Stimulated activated CD4-positive, alpha-beta T cell treated with anti-CD3 and anti-CD28 coated beads, Interleukin-1b, Interleukin-23, amount 100 ng/mL, for 1 hour (primary cell): ENCODE results near the gene PLSCR3.
A peak's percentile ranks its signal among the peaks of the same experiment; 100 is the strongest.

Source experiments
- DNase-seq, 2 donors: peaks; one replicate each; pipeline ENCODE4 v3.0.0-alpha.2; 2020; ENCODE audit warnings: low read depth in 2 of 2

PLSCR3 gene

DNA sequence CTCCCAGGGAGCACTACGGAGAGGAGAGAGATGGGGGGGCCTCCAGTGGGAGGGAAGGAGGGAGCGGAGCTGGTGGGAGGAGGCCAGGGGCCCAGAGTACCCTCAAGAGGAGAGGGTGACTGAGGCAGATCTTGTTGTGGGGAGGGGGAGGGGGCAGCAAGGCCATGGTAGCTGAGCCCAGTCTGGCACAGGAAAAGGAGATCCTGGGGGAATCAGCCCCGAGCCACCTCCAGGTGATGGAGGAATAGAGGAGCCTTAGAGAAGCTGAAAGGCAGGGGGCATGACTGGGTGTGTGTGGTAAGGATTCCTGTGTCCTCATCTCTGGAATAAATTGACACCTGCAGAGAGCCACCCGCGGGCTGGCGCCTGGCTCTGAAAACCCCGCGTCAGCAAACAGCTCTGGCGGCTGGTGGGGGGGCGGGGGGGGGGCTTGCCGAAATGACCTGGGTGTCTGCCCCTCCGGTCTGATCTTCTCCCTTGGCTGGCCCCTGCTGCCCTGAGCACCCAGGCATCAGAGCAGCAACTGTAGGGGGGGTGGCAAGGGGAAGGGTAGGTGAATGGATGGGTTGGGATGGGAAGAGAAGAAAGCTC is 12.0 kb upstream of the PLSCR3 start:
- no peak for DNase-seq

DNA sequence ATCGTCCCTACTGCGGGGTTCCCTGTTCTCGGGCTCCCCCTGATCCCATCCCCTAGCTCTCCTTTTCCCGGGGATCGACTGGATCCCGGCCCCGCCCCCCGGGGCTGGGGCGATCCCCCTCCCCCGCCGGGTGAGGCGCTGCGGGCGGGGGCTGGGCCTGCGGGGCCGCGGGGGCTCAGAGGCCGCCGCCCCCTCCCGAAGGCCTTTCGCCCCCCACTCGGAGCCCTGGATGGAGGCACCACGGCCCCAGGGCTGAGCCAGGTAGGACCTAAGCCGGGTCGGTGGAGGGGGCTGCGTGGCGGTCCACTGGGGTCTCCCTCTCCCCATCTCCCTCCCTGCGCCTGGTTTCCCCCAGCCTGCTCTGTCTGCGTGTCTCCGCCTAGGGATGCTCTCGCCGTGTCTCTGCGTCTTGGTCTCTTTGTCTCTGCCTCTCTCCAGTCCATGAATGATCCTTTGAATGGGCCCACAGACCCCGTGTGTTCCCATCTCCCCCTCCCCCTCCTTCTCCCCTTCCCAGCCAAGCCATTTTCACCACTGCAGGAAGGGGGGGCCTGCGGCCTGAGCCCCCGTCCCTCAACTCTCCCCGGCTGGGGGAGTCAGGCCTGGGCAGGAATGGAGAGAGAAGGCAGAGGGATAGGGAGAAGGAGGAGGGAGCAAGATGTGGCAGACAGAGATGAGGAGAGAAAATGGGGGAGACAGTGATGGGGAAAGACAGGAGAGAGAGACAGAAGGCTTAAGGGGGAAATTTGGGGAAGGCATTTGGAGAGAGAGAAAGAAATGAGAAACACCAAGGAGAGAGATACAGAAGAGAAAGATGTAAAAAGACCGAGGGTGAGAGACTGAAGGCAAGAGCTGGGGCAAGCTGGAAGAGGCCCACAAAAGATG is 11.3 kb upstream of the PLSCR3 start:
- no peak for DNase-seq

DNA sequence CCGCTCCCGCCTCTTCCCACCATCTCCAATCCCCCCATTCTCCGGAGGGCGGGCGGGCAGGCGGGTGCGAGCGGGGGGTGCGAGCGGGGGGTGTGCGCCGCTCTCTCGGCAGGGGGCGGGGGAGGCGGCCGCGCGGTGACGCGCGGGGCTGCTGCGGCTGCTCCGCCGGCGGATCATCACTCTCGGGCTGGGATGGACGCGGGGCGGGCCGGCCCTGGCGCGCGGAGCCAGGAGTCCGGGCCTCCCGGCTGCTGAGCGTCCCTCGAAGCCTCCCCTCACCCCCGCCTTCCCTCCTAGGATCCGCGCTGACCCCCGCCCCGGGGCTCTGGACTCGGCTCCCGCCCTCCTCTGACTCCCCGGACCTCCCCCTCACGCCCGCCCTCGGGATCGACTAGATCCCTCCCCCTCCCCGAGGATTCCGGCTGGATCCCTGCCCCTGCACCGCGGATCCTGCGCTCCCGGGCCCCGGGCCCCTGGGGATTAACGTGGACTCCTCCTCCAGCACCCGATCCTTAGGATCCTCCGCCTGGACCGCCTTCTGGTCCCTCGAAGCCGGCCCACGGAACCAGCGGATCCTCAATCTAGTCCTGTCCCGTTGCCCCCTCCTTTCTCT is 10.5 kb upstream of the PLSCR3 start:
- DNase-seq: peak in 1 of 2 donors; percentile 42

DNA sequence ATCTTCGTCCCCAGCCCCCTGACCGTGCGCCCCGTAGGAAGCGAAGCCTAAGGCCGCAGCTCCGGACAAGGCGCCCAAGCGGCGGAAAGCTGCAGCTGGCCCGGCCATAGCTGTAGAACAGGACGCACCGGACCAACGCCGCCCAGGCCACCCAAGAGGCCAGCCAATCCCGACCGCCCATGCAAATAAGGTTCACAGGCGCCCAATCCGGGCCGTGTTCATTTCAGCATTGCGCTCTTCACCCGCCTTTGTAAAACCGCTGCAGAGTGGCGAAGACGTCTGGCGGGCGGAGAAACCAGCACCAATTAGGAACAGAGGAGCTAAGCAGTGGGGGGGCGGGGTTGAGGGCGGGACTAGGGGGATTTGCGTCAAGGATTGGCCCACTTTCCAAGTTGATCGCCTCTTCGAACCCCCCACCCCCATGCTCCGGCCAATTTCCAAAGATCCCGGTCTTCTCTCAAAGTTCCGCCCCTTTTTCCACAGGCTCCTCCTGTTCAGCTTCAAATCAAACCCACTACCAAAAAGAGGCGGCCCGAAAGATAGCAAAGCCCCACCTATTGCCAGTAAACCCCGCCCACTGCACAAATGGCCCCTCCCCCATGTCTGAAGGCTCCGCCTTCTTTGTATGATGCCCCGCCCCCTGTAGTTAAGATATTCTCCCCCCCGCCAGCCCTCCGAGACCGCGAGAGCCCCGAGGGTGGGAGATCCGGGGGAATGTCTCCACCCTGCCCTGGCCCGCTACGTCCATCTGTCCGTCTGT is 9.8 kb upstream of the PLSCR3 start, which contains the start of gene TMEM256:
TSS of gene TMEM256 (minus strand) at position 121 of the 760 bp plus-strand sequence. CDS start at position 108, 13 bp downstream.
- peak; percentile 86 to 88 for DNase-seq

DNA sequence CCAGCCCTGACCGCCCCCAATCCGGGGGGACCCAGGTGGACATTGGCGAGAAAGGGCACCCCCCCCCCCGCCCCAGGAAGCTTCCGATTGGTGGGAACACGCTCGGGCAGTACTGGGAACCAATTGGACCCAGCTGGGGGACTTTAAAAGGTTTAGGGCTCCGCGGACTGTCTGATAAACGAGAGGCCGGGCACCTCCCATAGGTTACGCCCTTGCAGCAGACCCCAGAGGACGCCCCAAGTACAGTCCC is 9.3 kb upstream of the PLSCR3 start:
- no peak for DNase-seq

DNA sequence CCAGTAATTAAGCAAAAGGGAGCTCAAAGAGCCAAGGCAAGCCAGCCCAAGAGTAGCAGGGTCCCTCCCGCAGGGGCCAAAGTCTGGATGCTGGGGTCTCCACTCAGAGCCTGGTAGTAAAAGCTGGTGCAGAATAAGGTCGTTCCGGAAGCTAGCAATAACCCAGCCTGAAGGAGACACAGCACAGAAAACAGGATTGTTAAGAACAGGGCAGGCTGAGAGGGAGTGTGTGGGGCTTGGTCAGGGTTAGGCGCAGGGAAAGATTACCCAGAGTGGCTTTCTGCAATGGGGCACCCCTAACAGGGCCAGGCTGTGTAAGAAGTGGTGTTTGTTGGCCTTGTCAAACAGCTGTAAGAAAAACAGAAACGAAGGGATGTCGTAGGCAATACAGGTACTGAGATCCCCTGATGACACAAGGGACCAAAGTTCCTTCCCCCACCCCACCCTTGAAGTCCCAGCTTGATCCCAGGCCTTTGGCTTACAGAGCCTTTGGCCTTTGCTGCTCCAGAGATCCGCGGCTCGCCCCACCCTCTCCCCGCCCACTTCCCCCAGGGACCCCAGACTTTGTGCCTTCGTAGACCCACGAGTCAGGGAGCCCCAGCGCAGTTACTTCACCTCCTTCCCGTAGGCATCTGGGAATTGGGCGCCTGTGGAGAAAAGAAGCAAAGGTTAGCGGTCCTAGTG is 8.9 kb upstream of the PLSCR3 start:
- DNase-seq: no peak

DNA sequence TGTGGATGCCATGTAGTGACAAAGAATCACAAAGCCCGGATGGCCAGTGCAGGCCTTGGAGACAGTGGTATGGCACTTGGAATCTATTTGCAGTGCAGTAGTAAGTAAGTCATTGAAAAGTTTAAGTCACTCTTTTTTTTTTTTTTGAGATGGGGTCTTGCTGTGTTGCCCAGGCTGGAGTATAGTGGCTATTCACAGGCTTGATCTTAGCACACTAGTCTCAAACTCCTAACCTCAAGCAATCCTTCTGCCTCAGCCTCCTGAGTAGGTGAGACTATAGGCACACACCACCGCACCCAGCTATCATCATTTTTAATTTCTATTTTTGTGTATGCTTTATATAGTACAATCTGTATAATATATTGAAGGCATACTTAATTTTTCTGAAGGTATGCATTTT is 4.3 kb upstream of the PLSCR3 start:
- no peak for DNase-seq

DNA sequence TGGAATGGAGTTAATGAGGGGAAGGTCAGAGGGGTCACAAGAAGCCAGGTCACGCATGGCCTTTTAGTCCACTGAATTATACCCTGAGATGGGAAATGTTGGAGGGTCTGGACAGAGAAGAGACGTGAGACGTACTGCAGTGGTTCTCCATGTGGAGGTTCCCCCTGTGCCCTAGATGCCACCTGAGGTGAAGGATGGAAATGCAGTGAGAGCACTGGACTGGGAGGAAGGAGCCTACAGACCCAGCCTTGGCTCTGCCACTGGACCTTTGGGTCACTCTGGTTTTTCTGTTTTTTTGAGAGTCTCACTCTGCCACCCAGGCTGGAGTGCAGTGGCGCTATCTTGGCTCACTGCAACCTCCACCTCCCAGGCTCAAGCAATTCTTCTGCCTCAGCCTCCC is 1.8 kb upstream of the PLSCR3 start:
- no peak for DNase-seq

DNA sequence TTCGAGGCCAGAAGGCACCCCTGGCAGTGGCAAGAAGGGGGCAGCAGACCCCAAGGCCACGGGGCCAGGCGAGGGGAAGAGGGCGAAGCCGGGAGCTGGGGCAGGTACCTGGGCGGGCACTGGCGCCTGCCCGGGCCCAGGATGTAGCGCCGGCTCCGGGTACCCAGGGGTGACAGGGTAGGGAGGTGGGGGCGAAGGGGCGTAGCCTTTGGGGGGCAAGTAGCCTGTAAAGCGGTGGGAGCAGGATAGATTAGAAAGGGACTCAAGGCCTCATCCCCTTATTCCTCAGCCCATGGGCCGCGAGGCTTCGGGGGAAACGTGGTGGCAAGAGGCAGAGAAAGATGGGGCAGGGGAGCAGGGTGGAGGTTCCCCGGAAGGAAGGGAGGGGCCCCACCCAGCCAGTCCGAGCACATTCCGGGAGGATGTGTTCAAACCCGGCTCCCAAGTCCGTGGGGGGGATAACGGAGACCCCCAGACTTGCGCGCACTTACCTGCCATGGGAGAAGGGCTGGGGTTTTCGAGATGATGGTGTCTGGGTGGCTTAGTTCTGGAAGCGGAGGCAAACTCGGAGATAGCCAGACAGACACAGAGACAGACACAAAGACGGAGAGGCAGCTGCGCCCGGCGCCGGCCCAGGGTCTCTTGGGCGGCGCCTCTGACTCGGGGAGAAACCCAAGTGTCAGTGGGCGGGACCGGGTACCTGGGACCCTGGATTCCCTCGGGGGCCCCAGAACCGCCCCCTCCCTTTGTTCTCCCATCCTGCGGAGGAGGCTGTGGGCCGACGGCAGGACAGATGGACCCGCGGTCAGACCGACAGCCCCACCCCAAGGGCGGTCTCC is 493 bp downstream of the PLSCR3 start:
- DNase-seq: peak; percentile 23 to 37

DNA sequence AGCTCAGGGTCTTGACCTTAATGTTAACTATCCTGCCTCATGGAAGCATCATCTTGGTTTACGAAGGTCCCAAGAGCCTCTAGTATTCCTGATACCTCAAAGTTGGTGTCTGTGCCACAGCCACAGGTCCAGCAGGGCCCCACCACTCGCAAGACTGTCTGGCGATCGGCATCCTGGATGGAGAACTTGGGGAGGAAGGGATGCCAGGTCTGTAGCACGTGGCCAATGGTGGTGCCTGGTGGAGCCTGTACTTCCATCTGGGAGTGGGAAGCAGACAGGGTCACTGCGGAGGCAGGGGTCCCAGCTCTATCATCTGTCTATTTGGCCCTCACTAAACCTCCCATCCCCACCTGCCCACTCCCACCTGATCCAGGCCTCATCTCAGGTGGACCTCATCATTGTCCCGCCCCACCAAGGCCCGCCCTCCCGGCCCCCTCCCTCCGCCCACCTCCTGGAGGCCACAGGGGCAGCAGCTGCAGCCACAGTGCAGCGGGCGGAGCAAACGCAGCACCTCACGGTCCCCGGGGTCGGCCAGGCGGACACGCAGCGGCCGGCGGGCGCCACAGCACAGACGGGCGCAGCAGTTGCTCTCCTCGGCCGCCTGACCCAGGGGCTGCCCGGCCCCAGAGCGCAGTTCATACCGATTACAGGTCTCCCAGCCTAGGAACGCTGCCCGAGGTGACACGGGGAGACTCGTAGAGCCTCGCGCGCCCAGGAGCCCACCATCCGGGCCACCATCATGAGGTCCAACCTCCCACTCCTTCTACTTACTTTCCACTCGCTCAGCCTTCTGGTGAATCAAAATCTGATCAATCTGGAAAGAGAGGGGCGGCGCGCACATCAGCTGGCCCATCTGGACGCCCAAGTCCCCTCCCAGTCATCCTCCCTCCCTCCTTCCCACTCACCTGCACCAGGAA is 1.4 kb downstream of the PLSCR3 start:
- no peak for DNase-seq

DNA sequence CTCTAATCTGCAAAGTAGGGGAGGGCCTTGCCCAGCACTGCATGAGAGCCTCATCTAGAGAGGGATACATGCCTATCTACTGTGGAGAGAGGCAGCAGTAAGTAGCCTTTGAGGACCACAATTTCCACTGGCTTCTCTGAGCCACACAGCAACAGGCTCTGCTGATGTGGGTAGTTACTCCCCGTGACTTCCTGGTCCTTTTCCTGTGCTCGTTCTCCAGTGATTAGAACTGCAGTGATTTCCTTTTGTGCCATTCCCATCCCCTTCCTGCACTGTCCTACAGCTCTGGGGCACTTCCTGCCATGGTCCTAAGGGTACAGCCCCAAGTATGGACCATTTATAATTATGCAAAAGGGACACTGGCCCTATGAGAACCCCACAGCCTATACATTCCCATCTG is 3.0 kb downstream of the PLSCR3 start:
- no peak for DNase-seq

DNA sequence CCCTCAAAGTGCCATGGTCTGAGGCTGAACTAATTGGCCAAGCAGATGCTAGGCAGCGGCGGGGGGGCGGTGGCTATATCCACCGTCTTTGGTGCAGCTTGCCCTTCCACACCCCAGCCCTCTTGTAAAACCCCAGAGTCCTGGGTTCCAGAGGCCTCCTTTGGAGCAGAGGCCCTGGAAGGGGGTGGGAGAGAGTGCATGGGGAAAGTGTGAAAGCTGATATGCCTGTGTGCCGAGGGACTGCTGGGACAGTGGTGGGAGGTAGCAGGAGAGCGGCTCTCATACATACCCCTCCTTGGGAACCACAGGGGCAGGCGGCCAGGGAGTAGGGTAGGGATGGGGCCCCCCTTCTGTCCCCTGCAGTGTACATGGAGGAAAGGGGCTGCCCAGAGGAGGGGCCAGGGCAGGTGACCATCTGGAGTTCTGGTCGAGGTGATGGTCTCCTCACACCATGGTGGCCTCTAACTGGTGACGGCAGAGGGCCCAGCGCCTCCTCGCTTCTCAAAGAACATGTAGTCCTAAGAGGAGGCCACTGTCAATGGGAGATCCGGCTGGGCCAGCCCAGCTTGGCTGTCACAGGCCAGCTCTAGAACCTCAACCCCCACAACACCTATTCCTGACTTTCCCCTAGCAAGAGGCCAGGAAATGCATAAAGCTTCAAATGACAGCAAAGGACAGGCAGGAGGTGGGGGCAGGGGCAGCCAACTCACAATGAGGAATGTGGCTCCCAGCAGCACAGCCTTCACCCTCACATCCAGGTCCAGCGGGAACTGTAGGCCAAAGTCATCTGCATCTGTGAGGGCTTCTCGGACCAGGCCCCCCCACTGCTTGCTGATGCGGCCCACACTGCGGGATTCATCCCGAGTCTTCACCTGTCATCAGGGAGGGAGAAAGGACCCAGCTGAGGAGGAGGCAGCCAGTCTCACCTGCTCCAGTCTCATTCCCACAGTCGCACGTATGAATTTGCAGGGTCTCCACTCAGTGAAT is 4.1 kb downstream of the PLSCR3 start:
- no peak for DNase-seq

DNA sequence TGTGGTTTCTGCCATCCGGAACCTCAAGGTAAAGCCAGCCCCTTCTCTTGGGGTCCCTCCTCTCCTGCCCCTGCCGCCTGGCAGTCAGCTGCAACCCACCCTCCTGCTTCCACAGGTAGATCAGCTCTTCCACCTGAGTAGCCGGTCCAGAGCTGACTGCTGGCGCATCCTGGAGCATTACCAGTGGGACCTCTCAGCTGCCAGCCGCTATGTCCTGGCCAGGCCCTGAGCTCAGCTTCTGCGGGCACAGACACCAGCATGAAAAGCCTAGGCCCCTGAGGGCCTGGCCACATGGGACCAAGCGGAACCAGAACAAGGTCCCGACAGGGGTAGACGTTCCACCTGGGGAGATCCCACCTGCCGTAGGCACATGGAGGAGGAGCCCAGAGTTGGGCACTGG is 5.5 kb downstream of the PLSCR3 start:
- no peak for DNase-seq

DNA sequence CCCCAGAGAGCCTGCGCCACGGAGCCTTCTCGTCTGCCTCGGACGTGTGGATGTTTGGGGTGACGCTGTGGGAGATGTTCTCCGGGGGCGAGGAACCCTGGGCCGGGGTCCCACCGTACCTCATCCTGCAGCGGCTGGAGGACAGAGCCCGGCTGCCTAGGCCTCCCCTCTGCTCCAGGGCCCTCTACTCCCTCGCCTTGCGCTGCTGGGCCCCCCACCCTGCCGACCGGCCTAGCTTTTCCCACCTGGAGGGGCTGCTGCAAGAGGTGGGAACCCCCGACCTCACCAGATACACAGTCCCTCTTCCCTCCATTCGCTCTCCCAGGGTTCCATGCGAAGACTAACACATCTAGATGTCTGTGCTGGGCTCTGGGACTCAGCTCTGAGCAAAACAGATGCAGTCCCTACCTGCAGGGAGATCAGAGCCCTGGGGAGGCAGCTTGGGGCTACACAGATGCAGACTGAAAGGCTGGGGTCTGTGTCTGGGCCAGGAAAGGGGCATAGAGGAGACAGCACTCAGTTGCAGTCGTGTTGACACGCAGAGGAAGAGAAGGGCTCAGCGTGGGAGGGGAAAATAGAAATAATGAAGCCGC is 9.7 kb downstream of the PLSCR3 start:
- no peak for DNase-seq

DNA sequence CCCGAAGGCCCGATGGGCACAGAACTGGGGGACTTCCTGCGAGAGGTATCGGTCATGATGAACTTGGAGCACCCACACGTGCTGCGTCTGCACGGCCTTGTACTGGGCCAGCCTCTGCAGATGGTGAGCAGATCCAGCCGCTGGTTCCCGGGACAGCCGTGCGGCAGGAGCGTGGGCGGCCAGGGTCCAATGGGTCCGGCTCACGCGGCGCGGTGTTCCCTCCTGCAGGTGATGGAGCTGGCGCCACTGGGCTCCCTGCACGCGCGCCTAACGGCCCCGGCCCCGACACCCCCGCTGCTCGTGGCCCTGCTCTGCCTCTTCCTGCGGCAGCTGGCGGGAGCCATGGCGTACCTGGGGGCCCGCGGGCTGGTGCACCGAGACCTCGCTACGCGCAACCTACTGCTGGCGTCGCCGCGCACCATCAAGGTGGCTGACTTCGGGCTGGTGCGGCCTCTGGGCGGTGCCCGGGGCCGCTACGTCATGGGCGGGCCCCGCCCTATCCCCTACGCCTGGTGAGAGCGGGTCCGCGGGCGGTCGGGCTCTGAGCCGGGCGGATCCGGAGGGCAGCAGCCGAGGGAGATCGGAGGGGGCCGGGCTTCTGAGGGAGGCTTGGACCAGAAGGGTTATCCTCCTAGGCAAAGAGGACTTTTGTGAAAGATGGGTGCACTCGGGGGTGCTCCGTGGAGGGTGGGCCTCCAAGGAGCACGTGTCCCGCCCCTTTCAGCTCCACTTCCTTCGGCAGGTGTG is 10.4 kb downstream of the PLSCR3 start:
- peak; percentile 49 to 60 for DNase-seq

DNA sequence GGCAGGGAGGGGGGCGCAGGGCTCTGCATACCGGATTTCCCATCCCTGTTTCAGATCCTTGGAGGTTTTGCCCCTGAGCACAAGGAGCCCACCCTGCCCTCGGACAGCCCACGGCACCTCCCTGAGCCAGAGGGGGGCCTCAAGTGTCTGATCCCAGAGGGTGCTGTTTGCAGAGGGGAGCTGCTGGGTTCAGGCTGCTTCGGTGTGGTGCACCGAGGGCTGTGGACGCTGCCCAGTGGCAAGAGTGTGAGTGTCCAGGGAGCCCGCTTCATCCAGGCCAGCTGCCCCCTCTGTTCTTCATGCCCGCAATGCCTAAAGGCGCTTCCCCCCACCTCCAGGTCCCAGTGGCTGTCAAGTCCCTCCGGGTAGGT is 11.0 kb downstream of the PLSCR3 start:
- DNase-seq: no peak

DNA sequence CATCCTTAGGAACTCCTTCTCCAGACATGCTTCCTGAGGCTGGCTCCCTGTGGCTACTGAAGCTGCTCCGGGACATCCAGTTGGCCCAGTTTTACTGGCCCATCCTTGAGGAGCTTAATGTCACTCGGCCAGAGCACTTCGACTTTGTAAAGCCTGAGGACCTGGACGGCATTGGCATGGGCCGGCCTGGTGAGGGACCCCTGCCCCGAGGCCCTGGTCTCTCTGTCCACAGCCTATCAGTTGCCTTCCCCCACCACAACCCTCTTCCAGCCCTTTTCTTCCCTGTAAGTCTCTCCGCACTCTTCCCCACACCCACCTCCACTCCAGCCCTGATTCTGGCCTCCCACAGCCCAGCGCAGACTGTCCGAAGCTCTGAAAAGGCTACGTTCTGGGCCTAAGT is 11.4 kb downstream of the PLSCR3 start:
- no peak for DNase-seq
